ENCODE measurements around the gene COL9A1.

GRCh38 chr6:70231311-70231710 is 71.6 kb downstream of the COL9A1 start:
- no peak for TF ChIP-seq POLR2AphosphoS5 (IDR thresholded peaks at IDR 0.05; ENCODE audit: low read depth, low read length)
- TF ChIP-seq POLR2A (IDR thresholded peaks at IDR 0.05; ENCODE audit: low read depth, low read length) = no peak
- no peak for TF ChIP-seq TAF1 (IDR thresholded peaks at IDR 0.05; ENCODE audit: borderline replicate concordance, low read depth, low read length)
